SKM-1 (cell line): Measurements from ENCODE around the gene KRTAP10-5.
"Not testable (repeated sequence)": the region's sequence is repeated elsewhere in the genome, so short reads cannot be mapped to it uniquely, and the experiment has no call there.

ENCODE experiments used
- DNase-seq: peaks from one replicate; lab custom pipeline; 2025; ENCODE audit not compliant: unreplicated experiment; lab: John Stamatoyannopoulos, UW

The KRTAP10-5 gene

GRCh38 chr21:44580231-44580821 is at the start of gene KRTAP10-5:
KRTAP10-5 (minus strand) TSS chr21:44580604; CDS start chr21:44580578, 26 bp downstream.
- DNase-seq = not testable (repeated sequence)

GRCh38 chr21:44628707-44629391 is 48.4 kb upstream of the KRTAP10-5 start:
- no peak for DNase-seq

GRCh38 chr21:44627831-44628233 is 47.4 kb upstream of the KRTAP10-5 start:
- DNase-seq = not testable (repeated sequence)

- DNase-seq = not testable (repeated sequence)
Observed at GRCh38 chr21:44627181-44627822, 46.9 kb upstream of the KRTAP10-5 start.

GRCh38 chr21:44626673-44627143 is 46.3 kb upstream of the KRTAP10-5 start, which contains the start of gene KRTAP10-9:
KRTAP10-9 (plus strand) TSS chr21:44627093; CDS start chr21:44627172, 79 bp downstream.
- DNase-seq = no peak

- no peak for DNase-seq
Observed at GRCh38 chr21:44626262-44626661, 45.9 kb upstream of the KRTAP10-5 start.

GRCh38 chr21:44625756-44626155 is 45.4 kb upstream of the KRTAP10-5 start:
- no peak for DNase-seq

GRCh38 chr21:44623575-44623974 is 43.2 kb upstream of the KRTAP10-5 start:
- DNase-seq = no peak

- no peak for DNase-seq
Observed at GRCh38 chr21:44619886-44620285, 39.5 kb upstream of the KRTAP10-5 start.

- no peak for DNase-seq
Observed at GRCh38 chr21:44618909-44619308, 38.5 kb upstream of the KRTAP10-5 start.

- DNase-seq = peak; percentile 21
Observed at GRCh38 chr21:44618504-44618903, 38.1 kb upstream of the KRTAP10-5 start.

- DNase-seq = no peak
Observed at GRCh38 chr21:44617071-44617501, 36.7 kb upstream of the KRTAP10-5 start.

GRCh38 chr21:44616591-44616926 is 36.2 kb upstream of the KRTAP10-5 start:
- DNase-seq = no peak

GRCh38 chr21:44615911-44616590 is 35.6 kb upstream of the KRTAP10-5 start:
- no peak for DNase-seq

GRCh38 chr21:44615466-44615865 is 35.1 kb upstream of the KRTAP10-5 start:
- no peak for DNase-seq

GRCh38 chr21:44614961-44615391 is 34.6 kb upstream of the KRTAP10-5 start:
- no peak for DNase-seq

GRCh38 chr21:44614161-44614631 is 33.8 kb upstream of the KRTAP10-5 start:
- DNase-seq = no peak

- no peak for DNase-seq
Observed at GRCh38 chr21:44613386-44614155, 33.2 kb upstream of the KRTAP10-5 start.

GRCh38 chr21:44612669-44613229 is 32.3 kb upstream of the KRTAP10-5 start:
- no peak for DNase-seq

GRCh38 chr21:44612029-44612486 is 31.7 kb upstream of the KRTAP10-5 start, which contains the start of gene KRTAP10-8:
KRTAP10-8 (plus strand) TSS chr21:44612079; CDS start chr21:44612101, 22 bp downstream.
- no peak for DNase-seq
